Activated naive CD8-positive, alpha-beta T cell treated with anti-CD3 and anti-CD28 coated beads, Interleukin-2, amount 50 U/mL, for 24 hours (primary cell): ENCODE results near the gene DLX2.
"Not testable (repeated sequence)": the region's sequence is repeated elsewhere in the genome, so short reads cannot be mapped to it uniquely, and the experiment has no call there.

ENCODE experiments used
- ATAC-seq: fragments of 150-1000 bp; cut with Tn5 transposase; one replicate; pipeline ENCODE4 v1.10.0; 2021
- DNase-seq: peaks from one replicate; pipeline ENCODE4 v3.0.0; 2021
- H3K27ac Mint-ChIP-seq: one replicate; pipeline ENCODE4 v1.8.0; 2021; ENCODE audit warnings: mild to moderate bottlenecking, mixed read lengths
- H3K27me3 Mint-ChIP-seq: one replicate; pipeline ENCODE4 v1.8.0; 2021; ENCODE audit warnings: mixed read lengths
- H3K36me3 Mint-ChIP-seq: one replicate; pipeline ENCODE4 v1.8.0; 2021; ENCODE audit warnings: low read depth, mixed read lengths
- H3K4me1 Mint-ChIP-seq: one replicate; pipeline ENCODE4 v1.8.0; 2021; ENCODE audit warnings: mixed read lengths
- H3K4me3 Mint-ChIP-seq: one replicate; pipeline ENCODE4 v1.8.0; 2021; ENCODE audit warnings: mild to moderate bottlenecking, moderate library complexity, mixed read lengths
- H3K9me3 Mint-ChIP-seq: one replicate; pipeline ENCODE4 v1.8.0; 2021; ENCODE audit warnings: mixed read lengths

The DLX2 gene

GRCh38 chr2:172070936-172071335 lies 31.8 kb downstream of the DLX2 start:
- Mint-ChIP-seq H3K27me3 (peaks cover 6% of the 10 kb centered on the region), H3K9me3 (no peaks in the 10 kb centered on the region), H3K27ac (no peak overlapping the region), H3K36me3 (peaks cover 15% of the 10 kb centered on the region), H3K4me1 (no peaks in the 10 kb centered on the region), H3K4me3 (no peak overlapping the region)
- no peak for ATAC-seq
- DNase-seq = no peak

- H3K36me3 Mint-ChIP-seq = peaks cover 23% of the 10 kb centered on the region
- not testable (repeated sequence) for H3K4me3 Mint-ChIP-seq, H3K27ac Mint-ChIP-seq
These were observed 34.8 kb downstream of the DLX2 start for GRCh38 chr2:172067905-172068304.

GRCh38 chr2:172066394-172066886 lies 36.3 kb downstream of the DLX2 start:
- Mint-ChIP-seq H3K9me3 (no peaks in the 10 kb centered on the region), H3K4me1 (no peaks in the 10 kb centered on the region), H3K27me3 (peaks cover 2% of the 10 kb centered on the region), H3K36me3 (peaks cover 21% of the 10 kb centered on the region), H3K4me3 (no peak overlapping the region), H3K27ac (no peak overlapping the region)
- DNase-seq = no peak
- no peak for ATAC-seq

More at GRCh38 chr2:172067905-172068304, 34.8 kb downstream of the DLX2 start:
- not testable (repeated sequence) for H3K9me3 Mint-ChIP-seq, H3K27me3 Mint-ChIP-seq, H3K4me1 Mint-ChIP-seq, DNase-seq, ATAC-seq

- Mint-ChIP-seq H3K9me3 (no peaks in the 10 kb centered on the region), H3K27me3 (peaks cover 2% of the 10 kb centered on the region), H3K36me3 (peaks cover 21% of the 10 kb centered on the region), H3K4me1 (no peaks in the 10 kb centered on the region), H3K4me3 (no peak overlapping the region), H3K27ac (no peak overlapping the region)
- no peak for ATAC-seq
- DNase-seq = no peak
These were observed 37.6 kb downstream of the DLX2 start for GRCh38 chr2:172065111-172065510.

GRCh38 chr2:172063446-172063845 lies 39.3 kb downstream of the DLX2 start:
- Mint-ChIP-seq H3K4me1 (no peaks in the 10 kb centered on the region), H3K27me3 (no peaks in the 10 kb centered on the region), H3K9me3 (no peaks in the 10 kb centered on the region), H3K27ac (no peak overlapping the region), H3K4me3 (no peak overlapping the region), H3K36me3 (peaks cover 17% of the 10 kb centered on the region)
- DNase-seq = no peak
- no peak for ATAC-seq

GRCh38 chr2:172062402-172063004 lies 40.2 kb downstream of the DLX2 start:
- Mint-ChIP-seq H3K4me3 (no peak overlapping the region), H3K4me1 (no peaks in the 10 kb centered on the region), H3K27me3 (no peaks in the 10 kb centered on the region), H3K9me3 (no peaks in the 10 kb centered on the region), H3K36me3 (peaks cover 16% of the 10 kb centered on the region), H3K27ac (no peak overlapping the region)
- DNase-seq (no peak), ATAC-seq (no peak)

GRCh38 chr2:172060118-172060517 lies 42.6 kb downstream of the DLX2 start:
- H3K9me3 Mint-ChIP-seq, ATAC-seq: not testable (repeated sequence)

GRCh38 chr2:172058660-172059059 lies 44.0 kb downstream of the DLX2 start:
- no peak for DNase-seq
- H3K4me1 Mint-ChIP-seq = no peaks in the 10 kb centered on the region
- no peak for ATAC-seq
- peaks cover 6% of the 10 kb centered on the region for H3K36me3 Mint-ChIP-seq
- H3K27me3 Mint-ChIP-seq = no peaks in the 10 kb centered on the region
- H3K4me3 Mint-ChIP-seq = no peak overlapping the region
- H3K27ac Mint-ChIP-seq = no peak overlapping the region
- no peaks in the 10 kb centered on the region for H3K9me3 Mint-ChIP-seq

More at GRCh38 chr2:172060118-172060517, 42.6 kb downstream of the DLX2 start:
- not testable (repeated sequence) for H3K27me3 Mint-ChIP-seq, DNase-seq, H3K4me3 Mint-ChIP-seq, H3K4me1 Mint-ChIP-seq, H3K27ac Mint-ChIP-seq
- peaks cover 10% of the 10 kb centered on the region for H3K36me3 Mint-ChIP-seq

GRCh38 chr2:172056293-172056692 lies 46.4 kb downstream of the DLX2 start:
- no peaks in the 10 kb centered on the region for H3K27me3 Mint-ChIP-seq
- H3K9me3 Mint-ChIP-seq = no peaks in the 10 kb centered on the region
- DNase-seq (no peak), ATAC-seq (no peak)
- no peak overlapping the region for H3K4me3 Mint-ChIP-seq
- no peaks in the 10 kb centered on the region for H3K4me1 Mint-ChIP-seq
- no peaks in the 10 kb centered on the region for H3K36me3 Mint-ChIP-seq
- no peak overlapping the region for H3K27ac Mint-ChIP-seq

- no peak for ATAC-seq
- H3K4me3 Mint-ChIP-seq = no peak overlapping the region
These were observed 49.2 kb downstream of the DLX2 start for GRCh38 chr2:172053486-172053885.

GRCh38 chr2:172052000-172052983 lies 50.4 kb downstream of the DLX2 start:
- no peak overlapping the region for H3K27ac Mint-ChIP-seq
- ATAC-seq (no peak), DNase-seq (no peak)
- no peaks in the 10 kb centered on the region for H3K27me3 Mint-ChIP-seq
- H3K9me3 Mint-ChIP-seq = no peaks in the 10 kb centered on the region
- H3K36me3 Mint-ChIP-seq = no peaks in the 10 kb centered on the region
- no peak overlapping the region for H3K4me3 Mint-ChIP-seq
- no peaks in the 10 kb centered on the region for H3K4me1 Mint-ChIP-seq

More at GRCh38 chr2:172053486-172053885, 49.2 kb downstream of the DLX2 start:
- Mint-ChIP-seq H3K9me3 (no peaks in the 10 kb centered on the region), H3K36me3 (no peaks in the 10 kb centered on the region), H3K4me1 (no peaks in the 10 kb centered on the region), H3K27me3 (no peaks in the 10 kb centered on the region), H3K27ac (no peak overlapping the region)
- no peak for DNase-seq

- Mint-ChIP-seq H3K27me3 (no peaks in the 10 kb centered on the region), H3K27ac (no peak overlapping the region), H3K9me3 (no peaks in the 10 kb centered on the region), H3K36me3 (no peaks in the 10 kb centered on the region), H3K4me3 (no peak overlapping the region), H3K4me1 (peaks cover 2% of the 10 kb centered on the region)
- DNase-seq = no peak
- ATAC-seq = no peak
These were observed 52.1 kb downstream of the DLX2 start for GRCh38 chr2:172050479-172051125.

GRCh38 chr2:172049567-172050120 lies 53.1 kb downstream of the DLX2 start:
- no peak overlapping the region for H3K27ac Mint-ChIP-seq
- no peak overlapping the region for H3K4me3 Mint-ChIP-seq
- H3K4me1 Mint-ChIP-seq = peaks cover 2% of the 10 kb centered on the region
- no peaks in the 10 kb centered on the region for H3K9me3 Mint-ChIP-seq
- ATAC-seq (no peak), DNase-seq (no peak)
- H3K27me3 Mint-ChIP-seq = no peaks in the 10 kb centered on the region
- H3K36me3 Mint-ChIP-seq = no peaks in the 10 kb centered on the region
